ENCODE data around the gene WIPF1.
A peak's percentile ranks its signal among the peaks of the same experiment; 100 is the strongest.
"Not testable (repeated sequence)": the region's sequence is repeated elsewhere in the genome, so short reads cannot be mapped to it uniquely, and the experiment has no call there.

WIPF1 gene

DNA sequence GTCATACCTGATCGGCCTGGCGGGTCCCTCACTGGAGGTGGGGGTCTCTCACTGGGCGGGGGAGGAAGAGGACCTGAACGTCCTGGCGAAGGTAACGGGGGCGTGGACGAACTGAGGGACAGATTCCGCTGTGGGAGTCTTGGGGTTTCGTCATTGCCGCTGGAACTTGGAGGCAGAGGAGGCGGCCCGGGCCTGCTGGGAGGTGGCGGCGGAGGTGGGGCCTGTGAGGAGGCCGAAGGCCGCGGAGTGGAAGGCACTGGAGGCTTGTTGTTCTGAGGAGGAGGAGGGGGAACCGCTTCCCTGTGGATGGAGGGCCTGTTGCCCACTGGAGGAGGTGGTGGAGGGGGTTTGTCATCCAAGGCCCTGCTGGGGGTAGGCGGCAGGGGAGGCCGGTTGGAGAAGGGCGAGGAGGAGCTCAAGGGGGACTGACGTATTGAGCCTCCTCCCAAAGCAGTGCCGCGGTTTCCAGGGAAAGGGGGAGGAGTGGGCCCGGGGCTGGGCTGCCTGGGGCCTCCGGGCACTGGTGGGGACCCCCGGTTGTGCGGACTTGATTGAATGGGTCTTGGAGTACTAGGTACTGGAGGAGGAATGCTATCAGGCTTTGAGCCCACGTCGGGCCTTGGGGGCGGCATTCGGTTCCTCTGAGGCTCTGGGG lies 25.8 kb downstream of the WIPF1 start:
- DNase-seq: no peak

DNA sequence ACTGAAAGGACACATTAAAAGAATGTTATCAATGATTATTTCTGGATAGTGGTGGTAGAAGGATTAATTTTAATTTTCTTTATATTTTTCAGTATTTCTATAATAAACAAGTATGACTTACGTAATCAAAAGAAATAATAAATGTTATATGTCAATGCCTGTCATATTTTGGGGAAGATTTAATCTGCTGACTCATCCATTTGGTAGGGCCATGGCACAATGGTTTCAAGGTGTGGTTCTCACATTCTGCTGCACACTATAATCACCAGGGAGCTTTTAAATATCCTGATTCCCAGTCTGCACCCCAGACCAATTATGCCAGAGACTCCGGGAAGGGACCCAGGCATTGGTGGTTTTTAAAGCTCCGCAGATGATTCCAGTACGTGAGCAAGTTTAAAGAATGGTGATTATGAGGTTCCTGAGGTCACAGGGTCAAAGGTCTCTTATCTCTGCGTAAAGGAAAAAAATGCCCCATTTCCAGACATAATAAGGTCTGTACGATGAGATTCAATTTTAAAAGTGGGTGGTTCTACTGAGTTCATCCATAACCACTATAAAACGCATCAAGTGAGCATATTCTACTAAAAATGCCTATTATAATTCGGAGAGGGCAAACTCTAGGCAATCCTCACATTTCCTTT lies 27.2 kb downstream of the WIPF1 start:
- no peak for DNase-seq

- DNase-seq: no peak
Observed at GRCh38 chr2:174569678-174570077, 27.9 kb downstream of the WIPF1 start.

- DNase-seq: no peak
Observed at GRCh38 chr2:174568425-174568824, 29.2 kb downstream of the WIPF1 start.

- no peak for DNase-seq
Observed at GRCh38 chr2:174566871-174567270, 30.7 kb downstream of the WIPF1 start.

DNA sequence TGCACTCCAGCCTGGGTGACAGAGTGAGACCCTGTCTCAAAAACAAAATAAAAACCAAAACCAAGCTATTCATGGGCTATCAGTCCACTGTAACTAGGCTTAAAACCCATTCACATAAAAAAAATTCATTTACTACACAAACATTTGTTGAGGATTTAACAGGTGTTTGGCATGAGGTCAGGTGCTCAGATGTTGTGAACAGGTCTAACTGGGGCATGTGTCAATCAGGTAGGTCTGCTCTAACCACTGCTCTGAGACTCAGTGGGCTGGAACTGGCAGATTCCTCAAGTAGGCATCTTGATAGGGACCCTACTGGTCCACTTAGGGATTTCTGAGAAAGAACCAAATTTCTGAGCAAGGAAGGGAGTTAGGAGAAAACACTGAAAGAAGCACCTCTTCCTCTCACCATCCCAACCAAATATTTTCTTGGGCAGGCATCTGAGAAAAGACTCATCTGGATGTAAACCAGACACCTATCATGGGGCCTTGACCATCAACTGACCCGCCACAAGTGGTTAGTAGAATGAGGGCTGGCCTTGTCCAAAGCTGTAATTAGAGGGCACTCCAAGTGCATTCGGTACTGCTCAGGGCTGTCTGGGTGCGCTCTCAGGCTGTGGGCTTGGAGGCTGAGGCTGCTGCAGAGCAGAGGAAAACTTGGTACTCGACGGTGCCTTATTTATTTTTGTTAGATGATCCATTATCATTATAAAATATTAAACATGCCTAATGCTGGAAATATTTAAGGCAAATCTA lies 33.9 kb downstream of the WIPF1 start:
- DNase-seq: no peak

- no peak for DNase-seq
Observed at GRCh38 chr2:174561972-174562370, 35.6 kb downstream of the WIPF1 start.

DNA sequence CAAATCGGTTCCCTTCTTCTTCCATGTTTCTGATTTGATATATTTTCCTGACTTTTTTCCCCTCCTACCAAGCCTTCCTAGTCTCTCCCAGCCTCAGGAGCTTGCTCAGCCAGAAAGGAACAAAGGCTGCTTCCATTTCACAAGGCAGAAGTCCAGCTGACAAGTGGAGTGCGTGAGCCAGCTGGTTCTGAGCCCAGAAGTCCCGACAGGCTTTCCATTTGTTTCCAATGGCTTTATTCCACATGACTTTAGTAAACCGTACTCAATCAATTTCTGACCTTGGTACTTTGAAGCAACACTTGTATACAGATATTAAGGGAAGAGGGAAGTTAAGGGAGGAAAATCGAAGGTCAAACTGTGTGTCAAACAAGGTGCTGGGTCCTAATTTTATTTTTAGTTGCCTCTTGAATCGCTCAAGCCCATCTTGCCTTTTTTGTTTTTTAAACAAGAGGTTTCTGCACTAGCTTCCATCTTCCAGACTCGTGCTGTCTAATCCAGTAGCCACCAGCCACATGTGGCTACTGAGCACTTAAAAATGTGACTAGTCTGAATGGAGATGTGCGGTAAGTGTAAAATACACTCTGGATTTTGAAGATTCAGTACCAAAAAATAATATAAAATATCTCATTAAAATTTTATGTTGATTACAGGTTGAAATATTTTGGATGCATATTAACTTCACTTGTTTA lies 36.2 kb downstream of the WIPF1 start:
- DNase-seq: peak in 12 of 14 donors; percentile 38 to 88 (median 75)

- no peak for DNase-seq
Observed at GRCh38 chr2:174560737-174561136, 36.9 kb downstream of the WIPF1 start.

GRCh38 chr2:174555998-174556397 lies 41.6 kb downstream of the WIPF1 start:
- no peak for DNase-seq

GRCh38 chr2:174554529-174555150 lies 43.0 kb downstream of the WIPF1 start:
- DNase-seq: no peak

DNA sequence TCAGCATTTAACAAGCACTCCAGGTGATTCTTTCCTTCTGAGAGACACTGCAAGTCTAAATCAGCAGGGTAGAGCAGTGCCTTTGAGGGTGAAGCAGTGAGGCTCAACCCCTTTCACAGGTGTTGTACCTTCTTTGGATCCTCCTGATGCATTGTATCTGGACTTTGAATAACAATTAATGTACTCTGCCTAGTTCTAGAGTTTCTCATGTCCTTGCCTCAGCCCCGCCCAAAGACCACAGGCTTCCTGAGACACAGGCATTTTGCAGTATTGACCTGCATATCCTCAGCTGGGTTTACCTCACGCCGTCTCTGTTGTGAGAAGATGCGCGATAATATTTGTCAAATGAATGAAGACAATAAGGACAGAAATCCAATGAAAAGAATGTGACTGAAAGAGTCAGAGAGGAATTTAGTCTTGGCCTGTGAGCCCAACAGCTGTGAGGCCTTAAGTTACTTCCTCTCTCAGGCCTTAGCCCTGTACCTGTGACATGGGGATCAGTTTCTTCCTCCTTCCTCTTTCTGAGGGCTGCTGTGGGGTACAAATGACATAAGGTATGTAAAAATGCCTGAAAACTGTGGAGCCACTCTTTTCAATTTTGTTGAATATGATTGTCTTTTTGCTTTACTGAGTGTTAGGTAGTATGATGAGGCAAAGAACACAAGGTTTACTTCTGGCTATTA lies 43.7 kb downstream of the WIPF1 start:
- DNase-seq: no peak

DNA sequence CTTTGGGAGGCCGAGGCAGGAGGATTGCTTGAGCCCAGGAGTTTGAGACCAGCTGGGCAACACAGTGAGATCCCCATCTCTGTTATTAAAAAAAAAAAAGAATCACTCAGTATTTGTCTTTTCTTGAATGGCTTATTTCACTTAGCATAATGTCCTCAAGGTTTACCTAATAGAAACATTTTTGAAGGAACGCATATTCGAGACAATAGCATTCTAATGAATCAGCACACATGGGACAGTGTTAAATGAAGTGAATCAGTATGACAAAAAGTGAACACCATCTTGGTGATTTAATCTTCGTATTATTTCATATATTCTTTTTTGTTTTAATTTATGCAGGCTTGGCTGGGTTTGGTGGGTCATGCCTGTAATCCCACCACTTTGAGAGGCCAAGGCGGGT lies 44.7 kb downstream of the WIPF1 start:
- DNase-seq: no peak

- no peak for DNase-seq
Observed at GRCh38 chr2:174551697-174552096, 45.9 kb downstream of the WIPF1 start.

DNA sequence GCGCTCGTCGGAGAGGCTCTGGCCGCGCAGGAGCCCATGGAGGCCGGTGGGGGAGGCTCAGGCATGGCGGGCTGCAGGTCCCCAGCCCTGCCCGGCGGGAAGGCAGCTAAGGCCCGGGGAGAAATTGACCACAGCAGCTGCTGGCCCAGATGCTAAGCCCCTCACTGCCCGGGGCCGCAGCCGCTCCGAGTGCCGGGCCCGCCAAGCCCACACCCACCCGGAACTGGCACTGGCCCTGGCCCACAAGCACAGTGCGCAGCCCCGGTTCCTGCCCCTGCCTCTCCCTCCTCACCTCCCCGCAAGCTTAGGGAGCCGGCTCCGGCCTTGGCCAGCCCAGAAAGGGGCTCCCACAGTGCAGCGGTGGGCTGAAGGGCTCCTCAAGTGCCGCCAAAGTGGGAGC lies 49.0 kb downstream of the WIPF1 start:
- DNase-seq: not testable (repeated sequence)

- DNase-seq: not testable (repeated sequence)
Observed at GRCh38 chr2:174548021-174548420, 49.6 kb downstream of the WIPF1 start.

DNA sequence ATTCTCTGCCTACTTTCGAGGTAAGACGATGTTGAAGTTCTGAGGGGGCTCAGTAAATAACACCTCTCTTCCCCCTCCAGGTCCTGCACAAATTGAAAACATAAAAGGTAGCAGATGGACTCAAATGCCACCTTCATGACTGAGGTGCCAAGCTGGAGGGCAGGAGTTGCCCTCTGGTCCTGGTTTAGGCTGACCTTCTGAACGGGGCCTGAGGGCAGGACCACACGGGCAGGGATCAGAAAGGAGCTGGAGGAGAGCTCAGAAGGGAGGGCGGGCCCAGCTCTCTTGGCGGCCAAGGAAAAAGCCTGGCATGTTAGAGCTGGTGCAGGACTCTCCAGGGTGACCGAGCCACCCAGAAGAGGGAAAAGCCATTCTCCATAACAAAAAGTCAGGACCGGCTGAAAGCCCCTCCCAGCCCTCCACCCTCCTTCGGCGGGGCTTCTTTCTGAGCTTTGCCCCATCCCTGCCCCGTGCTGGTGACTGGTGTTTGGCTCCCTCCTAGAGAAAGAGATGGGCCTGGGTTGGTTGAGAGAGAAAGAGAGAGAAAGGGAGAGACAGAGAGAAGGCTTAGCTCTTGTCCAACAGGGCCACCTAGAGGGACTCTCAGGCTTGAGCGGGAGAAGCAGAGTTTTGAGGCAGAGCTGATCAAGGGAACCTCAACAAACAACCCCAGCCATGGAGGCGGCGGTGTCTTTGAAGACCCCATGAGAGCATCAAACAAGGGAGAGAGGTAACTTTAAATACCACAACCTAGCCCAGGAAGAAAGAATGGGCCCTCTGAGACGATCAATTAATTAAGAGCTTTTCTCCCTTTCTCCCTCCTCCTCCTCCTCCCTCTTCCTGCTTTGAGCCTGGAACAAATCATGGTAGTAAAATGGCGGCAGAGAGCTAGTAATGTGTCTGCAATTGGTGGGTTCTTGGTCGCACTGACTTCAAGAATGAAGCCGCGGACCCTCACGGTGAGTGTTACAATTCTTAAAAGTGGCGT lies 50.8 kb downstream of the WIPF1 start:
- DNase-seq: peak in 7 of 14 donors; percentile 18 to 50 (median 39)

GRCh38 chr2:174545240-174545639 lies 52.4 kb downstream of the WIPF1 start:
- no peak for DNase-seq

GRCh38 chr2:174544802-174545201 lies 52.8 kb downstream of the WIPF1 start:
- DNase-seq: no peak

- peak in 4 of 14 donors; percentile 16 to 57 (median 30) for DNase-seq
Observed at GRCh38 chr2:174544156-174544555, 53.4 kb downstream of the WIPF1 start.

GRCh38 chr2:174540893-174541292 lies 56.7 kb downstream of the WIPF1 start:
- DNase-seq: no peak
